Naive thymus-derived CD4-positive, alpha-beta T cell (primary cell): Measurements from ENCODE around the gene DPY19L3. TPM values are rescaled to one million over a fixed set of nuclear protein-coding genes. Genes with fewer than 3 reads are reported as not detected.
A peak's percentile ranks its signal among the peaks of the same experiment; 100 is the strongest.

Experiments used
- ATAC-seq: fragments of 150-1000 bp; cut with Tn5 transposase; 2 replicates; pipeline ENCODE4 v1.10.0; 2021; ENCODE audit warnings: mild to moderate bottlenecking, moderate library complexity
- CTCF ChIA-PET: fragments of 350-600 bp; sonication (Branson Sonifier 250); formaldehyde crosslinking; loops from one replicate; lab custom pipeline; 2021; ENCODE audit warnings: antibody characterized with exemption; lab: Charles Lee
- POLR2A ChIA-PET: fragments of 350-600 bp; sonication (Branson Sonifier 250); formaldehyde crosslinking; loops from one replicate; lab custom pipeline; 2021; ENCODE audit warnings: antibody characterized with exemption, inconsistent platforms; lab: Charles Lee
- DNase-seq, 9 donors: peaks; one replicate each; pipeline versions ENCODE4 v3.0.0 to v3.0.0-alpha.2; 2020 to 2022; ENCODE audit warnings: mixed read lengths in 1 of 9
- H3K27ac ChIP-seq: one replicate; pipeline ENCODE4 v1.7.0; 2013; ENCODE audit warnings: mild to moderate bottlenecking, low read depth, low read length, moderate library complexity
- H3K27me3 ChIP-seq, 2 donors: one replicate each; pipeline ENCODE4 v1.7.0; 2013; ENCODE audit warnings: low read length in 2 of 2, mild to moderate bottlenecking in 2 of 2, moderate library complexity in 2 of 2; ENCODE audit not compliant: control insufficient read depth in 2 of 2, insufficient read depth in 2 of 2
- H3K36me3 ChIP-seq, 3 experiments: 1 replicate in 2 of 3; 2 replicates in 1 of 3; pipeline ENCODE4 v1.7.0; 2013; ENCODE audit warnings: low read length in 3 of 3, mild to moderate bottlenecking in 3 of 3, moderate library complexity in 1 of 3; ENCODE audit not compliant: insufficient read depth in 3 of 3, control insufficient read depth in 2 of 3
- H3K4me1 ChIP-seq, 2 donors: one replicate each; pipeline ENCODE4 v1.7.0; 2013; ENCODE audit warnings: low read length in 2 of 2, mild to moderate bottlenecking in 2 of 2, moderate library complexity in 1 of 2; ENCODE audit not compliant: control insufficient read depth in 2 of 2, insufficient read depth in 2 of 2
- H3K4me3 ChIP-seq: 2 replicates; pipeline ENCODE4 v1.7.0; 2013; ENCODE audit warnings: mild to moderate bottlenecking, low read length
- H3K9me3 ChIP-seq, 3 experiments: 1 replicate in 2 of 3; 2 replicates in 1 of 3; pipeline ENCODE4 v1.7.0; 2013; ENCODE audit warnings: low read length in 3 of 3; ENCODE audit not compliant: control insufficient read depth in 2 of 3
- H3K27ac Mint-ChIP-seq, 9 donors: one replicate each; pipeline ENCODE4 v1.8.0; 2020 to 2022; ENCODE audit warnings: mixed read lengths in 9 of 9, mild to moderate bottlenecking in 8 of 9, moderate library complexity in 5 of 9, inconsistent platforms in 2 of 9
- H3K27me3 Mint-ChIP-seq, 5 donors: one replicate each; pipeline ENCODE4 v1.8.0; 2021 to 2022; ENCODE audit warnings: mixed read lengths in 5 of 5, mild to moderate bottlenecking in 1 of 5
- H3K36me3 Mint-ChIP-seq, 5 donors: one replicate each; pipeline ENCODE4 v1.8.0; 2020 to 2022; ENCODE audit warnings: mixed read lengths in 5 of 5, mild to moderate bottlenecking in 3 of 5, inconsistent platforms in 1 of 5
- H3K4me1 Mint-ChIP-seq, 7 donors: one replicate each; pipeline ENCODE4 v1.8.0; 2020 to 2022; ENCODE audit warnings: mixed read lengths in 7 of 7, mild to moderate bottlenecking in 3 of 7, inconsistent platforms in 1 of 7
- H3K4me3 Mint-ChIP-seq, 10 donors: one replicate each; pipeline ENCODE4 v1.8.0; 2020 to 2022; ENCODE audit warnings: mild to moderate bottlenecking in 10 of 10, mixed read lengths in 10 of 10, moderate library complexity in 6 of 10, inconsistent platforms in 2 of 10
- H3K9me3 Mint-ChIP-seq, 11 donors: one replicate each; pipeline ENCODE4 v1.8.0; 2020 to 2022; ENCODE audit warnings: mixed read lengths in 11 of 11, mild to moderate bottlenecking in 4 of 11, inconsistent platforms in 1 of 11, moderate library complexity in 1 of 11
- intact Hi-C, 2 donors: fragments of 100-400 bp; cut with micrococcal nuclease; formaldehyde crosslinking; loops; one replicate each; pipeline ENCODE4 v1.15.1; 2023
- polyA plus RNA-seq, 2 donors: library from polyadenylated mRNA; unstranded; fragments of 300-500 nt; fragmentation: Illumina TruSeq; gene quantifications; one replicate each; pipeline ENCODE4 v1.2.3, GENCODE V29; 2021
- total RNA-seq, 6 experiments: library from RNA in 5 of 6; stranded (reverse) in 5 of 6; gene quantifications; 1 replicate in 5 of 6; 2 replicates in 1 of 6; pipeline ENCODE4 v1.2.3 and lab custom pipeline; 2021 to 2026

The DPY19L3 gene
- total and polyA plus RNA-seq, 7 experiments from 2014 or later = 3.2 to 19.3 (median 11.9) TPM

GRCh38 chr19:32459204-32459865, 53.8 kb downstream of the DPY19L3 start:
- H3K27me3 Mint-ChIP-seq = no peaks in the 10 kb centered on the region
- Histone ChIP-seq H3K9me3 (no peaks in the 10 kb centered on the region), H3K4me1 (no peaks in the 10 kb centered on the region), H3K27ac (no peak overlapping the region), H3K27me3 (no peaks in the 10 kb centered on the region), H3K4me3 (no peak overlapping the region), H3K36me3 (no peaks in the 10 kb centered on the region)
- CTCF ChIA-PET = interaction anchor here (0.7 kb wide), 1 partner anchor 12 kb away, joined by 3 read pairs; no protein-coding TSS in a partner anchor
- intact Hi-C loops = no loop called here
- DNase-seq (no peak), ATAC-seq (no peak)
- H3K4me1 Mint-ChIP-seq = peaks cover 0 to 14% (median 0%) of the 10 kb centered on the region in 7 donors
- no peak overlapping the region for H3K4me3 Mint-ChIP-seq
- H3K9me3 Mint-ChIP-seq = no peaks in the 10 kb centered on the region
- no peak overlapping the region for H3K27ac Mint-ChIP-seq
- H3K36me3 Mint-ChIP-seq = peaks cover 3 to 23% (median 9%) of the 10 kb centered on the region in 5 donors
- POLR2A ChIA-PET = no interaction called here

GRCh38 chr19:32460476-32460875, 54.9 kb downstream of the DPY19L3 start:
- H3K4me3 ChIP-seq = no peak overlapping the region
- Mint-ChIP-seq H3K27ac (no peak overlapping the region), H3K27me3 (no peaks in the 10 kb centered on the region), H3K4me3 (no peak overlapping the region), H3K36me3 (peaks cover 3 to 23% (median 9%) of the 10 kb centered on the region in 5 donors), H3K4me1 (peaks cover 0 to 14% (median 0%) of the 10 kb centered on the region in 7 donors), H3K9me3 (no peaks in the 10 kb centered on the region)
- POLR2A ChIA-PET = no interaction called here
- ATAC-seq (no peak), DNase-seq (no peak)
- no peaks in the 10 kb centered on the region for H3K27me3 ChIP-seq
- intact Hi-C loops = no loop called here
- H3K36me3 ChIP-seq = no peaks in the 10 kb centered on the region
- H3K9me3 ChIP-seq = no peaks in the 10 kb centered on the region
- CTCF ChIA-PET = no interaction called here
- no peaks in the 10 kb centered on the region for H3K4me1 ChIP-seq
- H3K27ac ChIP-seq = no peak overlapping the region

GRCh38 chr19:32464279-32464678, 58.7 kb downstream of the DPY19L3 start:
- Histone ChIP-seq H3K36me3 (no peaks in the 10 kb centered on the region), H3K9me3 (no peaks in the 10 kb centered on the region), H3K27me3 (no peaks in the 10 kb centered on the region), H3K4me3 (no peak overlapping the region), H3K27ac (no peak overlapping the region), H3K4me1 (no peaks in the 10 kb centered on the region)
- DNase-seq = peak in 2 of 9 donors; percentile 1 to 13
- no peaks in the 10 kb centered on the region for H3K9me3 Mint-ChIP-seq
- intact Hi-C loops = loop anchor here (1.0 kb wide), 1 partner anchor 106 kb away; no protein-coding TSS in a partner anchor
- no peak overlapping the region for H3K4me3 Mint-ChIP-seq
- POLR2A ChIA-PET = no interaction called here
- H3K36me3 Mint-ChIP-seq = peaks cover 0 to 12% (median 0%) of the 10 kb centered on the region in 5 donors
- CTCF ChIA-PET = interaction anchor here (0.7 kb wide), 1 partner anchor 176 kb away, joined by 3 read pairs; no protein-coding TSS in a partner anchor
- no peak for ATAC-seq
- H3K4me1 Mint-ChIP-seq = peaks cover 0 to 4% (median 0%) of the 10 kb centered on the region in 7 donors
- H3K27me3 Mint-ChIP-seq = no peaks in the 10 kb centered on the region
- H3K27ac Mint-ChIP-seq = no peak overlapping the region

- intact Hi-C loops = no loop called here
- H3K4me3 ChIP-seq = no peak overlapping the region
- H3K27ac ChIP-seq = no peak overlapping the region
- H3K4me1 ChIP-seq = no peaks in the 10 kb centered on the region
- no peaks in the 10 kb centered on the region for H3K9me3 Mint-ChIP-seq
- peaks cover 0 to 9% (median 0%) of the 10 kb centered on the region in 5 donors for H3K36me3 Mint-ChIP-seq
- no peaks in the 10 kb centered on the region for H3K27me3 ChIP-seq
- ChIA-PET CTCF (interaction anchor here (0.5 kb wide), 1 partner anchor 29 kb away, joined by 4 read pairs; no protein-coding TSS in a partner anchor), POLR2A (no interaction called here)
- ATAC-seq (no peak), DNase-seq (no peak)
- H3K9me3 ChIP-seq = no peaks in the 10 kb centered on the region
- H3K4me1 Mint-ChIP-seq = no peaks in the 10 kb centered on the region
- H3K4me3 Mint-ChIP-seq = no peak overlapping the region
- no peaks in the 10 kb centered on the region for H3K27me3 Mint-ChIP-seq
- no peak overlapping the region for H3K27ac Mint-ChIP-seq
- H3K36me3 ChIP-seq = no peaks in the 10 kb centered on the region
Observed at GRCh38 chr19:32465176-32465575, 59.6 kb downstream of the DPY19L3 start.

GRCh38 chr19:32469795-32470194, 64.2 kb downstream of the DPY19L3 start:
- no peaks in the 10 kb centered on the region for H3K27me3 Mint-ChIP-seq
- DNase-seq = no peak
- no peak for ATAC-seq
- peaks cover 0 to 6% (median 0%) of the 10 kb centered on the region in 7 donors for H3K4me1 Mint-ChIP-seq
- Histone ChIP-seq H3K27ac (no peak overlapping the region), H3K4me3 (no peak overlapping the region), H3K27me3 (no peaks in the 10 kb centered on the region), H3K9me3 (no peaks in the 10 kb centered on the region), H3K36me3 (no peaks in the 10 kb centered on the region), H3K4me1 (no peaks in the 10 kb centered on the region)
- H3K4me3 Mint-ChIP-seq = no peak overlapping the region
- peaks cover 0 to 19% (median 0%) of the 10 kb centered on the region in 5 donors for H3K36me3 Mint-ChIP-seq
- intact Hi-C loops = no loop called here
- no peak overlapping the region for H3K27ac Mint-ChIP-seq
- ChIA-PET CTCF (no interaction called here), POLR2A (no interaction called here)
- H3K9me3 Mint-ChIP-seq = no peaks in the 10 kb centered on the region

- ChIA-PET CTCF (no interaction called here), POLR2A (no interaction called here)
- peaks cover 0 to 19% (median 0%) of the 10 kb centered on the region in 5 donors for H3K36me3 Mint-ChIP-seq
Observed at GRCh38 chr19:32471095-32471494, 65.5 kb downstream of the DPY19L3 start.

GRCh38 chr19:32471811-32472210, 66.2 kb downstream of the DPY19L3 start:
- Histone ChIP-seq H3K4me1 (no peaks in the 10 kb centered on the region), H3K4me3 (no peak overlapping the region), H3K27me3 (no peaks in the 10 kb centered on the region), H3K27ac (no peak overlapping the region), H3K9me3 (no peaks in the 10 kb centered on the region), H3K36me3 (no peaks in the 10 kb centered on the region)
- Mint-ChIP-seq H3K27ac (no peak overlapping the region), H3K4me3 (no peak overlapping the region), H3K27me3 (no peaks in the 10 kb centered on the region), H3K4me1 (peaks cover 0 to 6% (median 0%) of the 10 kb centered on the region in 7 donors), H3K9me3 (no peaks in the 10 kb centered on the region), H3K36me3 (peaks cover 0 to 19% (median 0%) of the 10 kb centered on the region in 5 donors)
- ChIA-PET POLR2A (no interaction called here), CTCF (no interaction called here)
- DNase-seq = no peak
- no peak for ATAC-seq
- intact Hi-C loops = no loop called here

More at GRCh38 chr19:32471095-32471494, 65.5 kb downstream of the DPY19L3 start:
- no peaks in the 10 kb centered on the region for H3K27me3 Mint-ChIP-seq
- peaks cover 0 to 6% (median 0%) of the 10 kb centered on the region in 7 donors for H3K4me1 Mint-ChIP-seq
- H3K4me1 ChIP-seq = no peaks in the 10 kb centered on the region
- no peak overlapping the region for H3K4me3 Mint-ChIP-seq
- H3K9me3 ChIP-seq = no peaks in the 10 kb centered on the region
- no peak for ATAC-seq
- no peak overlapping the region for H3K27ac ChIP-seq
- H3K27ac Mint-ChIP-seq = no peak overlapping the region
- no peaks in the 10 kb centered on the region for H3K9me3 Mint-ChIP-seq
- H3K36me3 ChIP-seq = no peaks in the 10 kb centered on the region
- no peak for DNase-seq
- no peak overlapping the region for H3K4me3 ChIP-seq
- no peaks in the 10 kb centered on the region for H3K27me3 ChIP-seq
- intact Hi-C loops = no loop called here
